GM13977 (cell line): Measurements from ENCODE around the gene MYNN.
A peak's percentile ranks its signal among the peaks of the same experiment; 100 is the strongest.

Experiments used
- DNase-seq: peaks from one replicate; pipeline ENCODE4 v3.0.0; 2012; ENCODE audit warnings: low spot score
- in situ Hi-C: fragments of 300-500 bp; cut with MboI; formaldehyde crosslinking; loops from one replicate; pipeline ENCODE4 v1.12.0; 2022; ENCODE audit warnings: low sequenced_read_pairs, low pct_unique_long_range_greater_than_20kb, mixed read lengths, inconsistent platforms; ENCODE audit not compliant: unreplicated experiment
- TF ChIP-seq, protein P1 (sequence below): IDR thresholded peaks from 2 replicates; pipeline ENCODE4 v1.5.1; 2012; ENCODE audit warnings: mild to moderate bottlenecking, control low read depth; ENCODE audit not compliant: insufficient read depth; ENCODE audit errors: extremely low read depth, missing control alignments

The MYNN gene

DNA sequence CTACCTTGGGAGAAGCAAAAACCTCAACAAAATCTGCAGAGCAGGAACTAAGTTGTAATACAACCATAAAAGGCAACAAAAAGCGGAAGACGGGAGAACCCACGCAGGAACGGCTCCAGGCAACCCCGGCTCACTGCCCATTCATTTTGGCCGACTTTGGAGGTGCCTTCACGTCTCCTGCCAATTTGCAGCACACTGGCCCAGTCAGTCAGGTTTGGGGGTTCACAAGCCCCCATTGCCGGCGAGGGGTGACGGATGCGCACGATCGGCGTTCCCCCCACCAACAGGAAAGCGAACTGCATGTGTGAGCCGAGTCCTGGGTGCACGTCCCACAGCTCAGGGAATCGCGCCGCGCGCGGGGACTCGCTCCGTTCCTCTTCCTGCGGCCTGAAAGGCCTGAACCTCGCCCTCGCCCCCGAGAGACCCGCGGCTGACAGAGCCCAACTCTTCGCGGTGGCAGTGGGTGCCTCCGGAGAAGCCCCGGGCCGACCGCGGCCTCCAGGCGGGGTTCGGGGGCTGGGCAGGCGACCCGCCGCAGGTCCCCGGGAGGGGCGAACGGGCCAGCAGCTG, 8.8 kb upstream of the MYNN start:
- DNase-seq, result peak; percentile 71
- in situ Hi-C loops, result no loop called here
- TF ChIP-seq, protein P1, sequence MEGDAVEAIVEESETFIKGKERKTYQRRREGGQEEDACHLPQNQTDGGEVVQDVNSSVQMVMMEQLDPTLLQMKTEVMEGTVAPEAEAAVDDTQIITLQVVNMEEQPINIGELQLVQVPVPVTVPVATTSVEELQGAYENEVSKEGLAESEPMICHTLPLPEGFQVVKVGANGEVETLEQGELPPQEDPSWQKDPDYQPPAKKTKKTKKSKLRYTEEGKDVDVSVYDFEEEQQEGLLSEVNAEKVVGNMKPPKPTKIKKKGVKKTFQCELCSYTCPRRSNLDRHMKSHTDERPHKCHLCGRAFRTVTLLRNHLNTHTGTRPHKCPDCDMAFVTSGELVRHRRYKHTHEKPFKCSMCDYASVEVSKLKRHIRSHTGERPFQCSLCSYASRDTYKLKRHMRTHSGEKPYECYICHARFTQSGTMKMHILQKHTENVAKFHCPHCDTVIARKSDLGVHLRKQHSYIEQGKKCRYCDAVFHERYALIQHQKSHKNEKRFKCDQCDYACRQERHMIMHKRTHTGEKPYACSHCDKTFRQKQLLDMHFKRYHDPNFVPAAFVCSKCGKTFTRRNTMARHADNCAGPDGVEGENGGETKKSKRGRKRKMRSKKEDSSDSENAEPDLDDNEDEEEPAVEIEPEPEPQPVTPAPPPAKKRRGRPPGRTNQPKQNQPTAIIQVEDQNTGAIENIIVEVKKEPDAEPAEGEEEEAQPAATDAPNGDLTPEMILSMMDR, result no peak

DNA sequence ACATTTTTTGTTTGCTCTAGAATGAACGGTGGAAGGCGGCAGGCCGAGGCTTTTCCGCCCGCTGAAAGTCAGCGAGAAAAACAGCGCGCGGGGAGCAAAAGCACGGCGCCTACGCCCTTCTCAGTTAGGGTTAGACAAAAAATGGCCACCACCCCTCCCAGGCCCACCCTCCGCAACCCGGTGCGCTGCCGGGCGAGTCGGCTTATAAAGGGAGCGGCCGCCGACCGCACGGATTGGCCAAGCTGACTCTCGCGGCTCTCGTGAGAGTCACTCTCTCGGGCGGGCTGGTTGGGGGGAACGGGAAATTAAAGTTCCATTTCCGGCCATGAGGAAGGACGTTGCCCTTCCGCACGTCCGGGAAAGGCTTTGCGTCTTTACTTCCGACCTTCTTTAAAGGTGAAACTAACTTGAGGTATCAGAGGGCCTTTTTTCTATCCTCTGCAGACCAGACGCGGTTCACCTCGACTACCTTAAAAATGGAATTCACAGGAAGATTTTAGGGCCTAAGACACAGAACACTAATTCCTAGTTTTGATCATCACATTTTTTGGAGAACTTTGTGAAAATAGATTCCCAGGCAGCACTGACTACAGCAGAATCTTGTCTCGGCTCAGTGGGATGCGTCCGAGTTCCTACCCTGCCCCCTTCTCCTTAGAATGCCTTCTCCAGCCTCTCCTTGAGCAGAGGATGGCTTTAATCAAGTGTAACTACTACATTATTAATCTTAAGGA, 8.1 kb upstream of the MYNN start, which contains the start of gene TERC:
TERC (minus strand) TSS at position 179 of the 731 bp plus-strand sequence.
- in situ Hi-C loops, result no loop called here
- TF ChIP-seq, protein P1, result no peak

DNA sequence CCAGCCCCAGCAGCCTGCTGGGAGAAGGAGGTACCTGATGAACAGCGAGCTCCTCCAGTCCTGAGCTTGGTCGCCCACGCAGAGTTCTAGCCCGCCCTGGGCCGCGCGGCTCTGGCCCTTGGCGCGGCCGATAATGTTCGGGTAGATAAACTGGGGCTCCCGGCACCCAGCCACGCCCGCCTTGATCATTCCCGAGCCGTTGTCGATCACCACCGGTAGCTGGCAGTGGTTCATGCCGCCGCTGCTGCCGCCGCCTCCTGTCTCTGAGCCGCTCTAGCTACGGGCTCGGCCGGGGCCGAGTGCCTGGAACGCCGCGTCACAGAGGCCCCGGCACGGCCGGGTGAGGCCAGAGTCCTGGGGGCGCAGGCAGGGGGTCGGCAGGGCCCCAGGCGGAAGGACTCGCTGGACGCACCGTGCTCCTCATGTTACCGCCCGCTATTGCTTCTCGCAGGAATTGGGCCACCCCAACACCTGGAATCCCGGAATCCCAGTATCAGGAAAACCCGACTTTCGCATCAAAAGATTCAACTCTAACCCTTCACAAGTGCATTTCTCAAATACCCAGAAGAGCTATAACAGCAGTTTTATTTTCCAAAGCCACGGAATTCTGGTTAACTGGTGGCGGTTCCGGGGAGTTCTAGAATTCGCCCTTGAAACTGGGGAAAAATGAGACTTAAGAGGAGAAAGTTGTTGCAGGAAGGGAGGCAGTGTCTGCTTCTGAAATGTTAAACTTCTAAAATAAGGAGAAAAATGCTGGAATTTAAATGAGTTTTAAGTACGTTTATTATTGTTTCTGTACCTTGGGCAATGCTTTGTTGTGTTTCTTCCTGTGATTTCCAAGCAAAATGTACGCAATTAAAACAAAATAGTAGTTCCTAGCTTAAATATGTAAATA, 3.7 kb upstream of the MYNN start, which contains the start of gene ACTRT3:
ACTRT3 (minus strand) TSS at position 275 of the 895 bp plus-strand sequence; CDS start at position 234, 41 bp downstream.
- in situ Hi-C loops, result no loop called here
- peak; percentile 69 for DNase-seq
- TF ChIP-seq, protein P1, result peak; percentile 1

More for the DNA sequence above, 8.1 kb upstream of the MYNN start, which contains the start of gene TERC:
- peak; percentile 85 for DNase-seq

DNA sequence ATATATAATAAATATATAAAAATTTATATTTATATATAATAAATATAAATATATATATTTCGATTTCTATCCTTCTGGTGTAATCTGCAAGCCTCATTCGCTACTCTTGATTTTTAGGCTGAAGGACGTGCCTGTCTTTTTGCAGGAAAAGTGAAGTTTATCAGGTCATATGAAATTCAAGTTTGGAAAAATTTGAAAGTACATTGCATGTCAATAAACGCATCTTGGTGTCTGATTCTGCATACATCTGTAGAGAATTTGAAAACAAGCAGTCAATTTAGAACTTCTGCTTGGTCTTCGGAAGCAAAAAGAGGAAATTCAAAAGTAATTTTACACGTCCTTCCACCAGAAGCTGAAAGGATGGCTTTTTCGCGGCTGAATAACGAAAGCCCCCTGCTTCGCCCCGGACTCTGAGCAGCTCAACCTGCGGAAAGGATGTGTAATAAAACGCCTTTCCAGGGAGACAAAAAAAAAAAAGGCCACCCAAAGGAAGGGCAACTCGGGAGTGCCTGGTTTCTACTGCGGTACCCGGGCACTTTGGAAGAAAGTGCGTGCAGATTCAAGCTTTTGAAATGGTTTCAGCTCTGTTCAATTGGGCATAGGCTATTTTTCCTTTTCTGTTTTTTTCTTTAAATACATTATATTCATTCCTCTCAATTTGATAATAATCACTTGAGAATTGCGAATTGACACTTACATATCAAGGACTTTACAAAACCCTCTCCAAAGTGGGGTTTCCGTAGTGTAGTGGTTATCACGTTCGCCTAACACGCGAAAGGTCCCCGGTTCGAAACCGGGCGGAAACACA, 1.5 kb upstream of the MYNN start:
- TF ChIP-seq, protein P1, result no peak
- peak; percentile 12 for DNase-seq
- in situ Hi-C loops, result no loop called here

DNA sequence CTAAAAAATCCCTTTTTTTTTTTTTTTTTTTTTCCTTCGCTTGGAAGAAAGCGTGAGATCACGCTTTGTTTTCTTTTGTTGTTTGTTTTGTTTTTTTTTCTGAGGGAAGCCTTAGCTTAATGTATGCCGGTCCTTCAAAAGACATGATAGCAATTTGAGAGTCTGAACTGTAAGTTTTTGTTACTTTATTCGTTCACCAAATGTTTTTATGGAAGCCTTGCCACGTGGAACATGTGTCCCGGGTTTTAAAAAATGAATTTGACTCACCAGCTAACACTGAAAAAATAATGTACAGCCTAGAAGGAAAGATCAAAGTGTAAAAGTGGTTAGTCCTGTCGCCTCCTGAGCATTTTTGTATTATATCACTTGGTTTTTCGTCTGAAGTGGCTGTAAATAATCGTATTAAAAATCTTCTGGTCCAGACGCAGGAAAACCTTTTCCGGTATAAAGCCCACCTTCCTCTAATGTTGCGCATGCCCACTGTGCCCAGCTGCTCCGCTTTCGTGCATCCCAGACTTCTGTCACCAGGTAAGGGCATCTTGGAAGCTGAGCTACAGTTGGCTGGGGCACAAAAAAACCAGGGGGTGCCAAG, 795 bp upstream of the MYNN start:
- in situ Hi-C loops, result no loop called here
- DNase-seq, result peak; percentile 49
- TF ChIP-seq, protein P1, result no peak

DNA sequence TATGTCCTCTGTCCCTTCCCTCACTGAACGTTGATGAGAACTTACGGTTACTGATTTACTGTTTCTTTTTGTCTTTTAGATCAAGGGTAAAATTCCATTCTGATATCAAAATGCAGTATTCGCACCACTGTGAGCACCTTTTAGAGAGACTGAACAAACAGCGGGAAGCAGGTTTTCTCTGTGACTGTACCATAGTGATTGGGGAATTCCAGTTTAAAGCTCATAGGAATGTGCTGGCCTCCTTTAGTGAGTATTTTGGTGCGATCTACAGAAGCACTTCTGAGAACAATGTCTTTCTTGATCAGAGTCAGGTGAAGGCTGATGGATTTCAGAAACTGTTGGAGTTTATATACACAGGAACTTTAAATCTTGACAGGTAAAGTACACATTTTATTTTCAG, 990 bp downstream of the MYNN start:
- in situ Hi-C loops, result no loop called here
- TF ChIP-seq, protein P1, result no peak
- no peak for DNase-seq
